ENCODE data around the gene HTR4.

The HTR4 gene

GRCh38 chr5:148635321-148636083 lies 18.8 kb downstream of the HTR4 start:
- Mint-ChIP-seq H3K4me1 (peaks cover 4% of the 10 kb centered on the region), H3K4me3 (no peak overlapping the region), H3K9me3 (no peaks in the 10 kb centered on the region), H3K36me3 (no peaks in the 10 kb centered on the region), H3K27ac (no peak overlapping the region), H3K27me3 (peaks cover 18% of the 10 kb centered on the region)

- no peaks in the 10 kb centered on the region for H3K36me3 Mint-ChIP-seq
- no peaks in the 10 kb centered on the region for H3K9me3 Mint-ChIP-seq
- H3K27ac Mint-ChIP-seq: no peak overlapping the region
- no peak overlapping the region for H3K4me3 Mint-ChIP-seq
- peaks cover 12% of the 10 kb centered on the region for H3K27me3 Mint-ChIP-seq
- peaks cover 4% of the 10 kb centered on the region for H3K4me1 Mint-ChIP-seq
Measured at GRCh38 chr5:148633067-148633377, 21.3 kb downstream of the HTR4 start.

GRCh38 chr5:148632255-148633066 lies 21.9 kb downstream of the HTR4 start:
- H3K27me3 Mint-ChIP-seq: peaks cover 10% of the 10 kb centered on the region
- H3K27ac Mint-ChIP-seq: peak overlapping the region; percentile 2
- peaks cover 4% of the 10 kb centered on the region for H3K4me1 Mint-ChIP-seq
- H3K4me3 Mint-ChIP-seq: no peak overlapping the region
- H3K36me3 Mint-ChIP-seq: no peaks in the 10 kb centered on the region
- no peaks in the 10 kb centered on the region for H3K9me3 Mint-ChIP-seq

GRCh38 chr5:148626986-148627385 lies 27.3 kb downstream of the HTR4 start:
- no peaks in the 10 kb centered on the region for H3K36me3 Mint-ChIP-seq
- peak overlapping the region; percentile 47 for H3K27ac Mint-ChIP-seq
- no peaks in the 10 kb centered on the region for H3K9me3 Mint-ChIP-seq
- H3K4me3 Mint-ChIP-seq: no peak overlapping the region
- H3K27me3 Mint-ChIP-seq: peaks cover 19% of the 10 kb centered on the region
- no peaks in the 10 kb centered on the region for H3K4me1 Mint-ChIP-seq

- H3K36me3 Mint-ChIP-seq: no peaks in the 10 kb centered on the region
- H3K4me3 Mint-ChIP-seq: no peak overlapping the region
- H3K9me3 Mint-ChIP-seq: no peaks in the 10 kb centered on the region
- peaks cover 18% of the 10 kb centered on the region for H3K27me3 Mint-ChIP-seq
- H3K27ac Mint-ChIP-seq: no peak overlapping the region
- H3K4me1 Mint-ChIP-seq: no peaks in the 10 kb centered on the region
Measured at GRCh38 chr5:148626081-148626613, 28.2 kb downstream of the HTR4 start.

- Mint-ChIP-seq H3K9me3 (no peaks in the 10 kb centered on the region), H3K4me1 (peaks cover 6% of the 10 kb centered on the region), H3K36me3 (no peaks in the 10 kb centered on the region), H3K27me3 (peaks cover 15% of the 10 kb centered on the region), H3K4me3 (no peak overlapping the region), H3K27ac (no peak overlapping the region)
Measured at GRCh38 chr5:148625250-148625649, 29.1 kb downstream of the HTR4 start.

GRCh38 chr5:148623741-148624140 lies 30.6 kb downstream of the HTR4 start:
- Mint-ChIP-seq H3K4me1 (peaks cover 16% of the 10 kb centered on the region), H3K27me3 (peaks cover 17% of the 10 kb centered on the region), H3K4me3 (no peak overlapping the region), H3K36me3 (no peaks in the 10 kb centered on the region), H3K9me3 (no peaks in the 10 kb centered on the region), H3K27ac (no peak overlapping the region)

- peaks cover 17% of the 10 kb centered on the region for H3K27me3 Mint-ChIP-seq
- peaks cover 16% of the 10 kb centered on the region for H3K4me1 Mint-ChIP-seq
- H3K36me3 Mint-ChIP-seq: no peaks in the 10 kb centered on the region
- no peak overlapping the region for H3K27ac Mint-ChIP-seq
- H3K9me3 Mint-ChIP-seq: no peaks in the 10 kb centered on the region
- H3K4me3 Mint-ChIP-seq: no peak overlapping the region
Measured at GRCh38 chr5:148623101-148623500, 31.2 kb downstream of the HTR4 start.

- Mint-ChIP-seq H3K4me3 (no peak overlapping the region), H3K27ac (no peak overlapping the region), H3K27me3 (peaks cover 12% of the 10 kb centered on the region)
Measured at GRCh38 chr5:148620696-148621095, 33.6 kb downstream of the HTR4 start.

GRCh38 chr5:148620091-148620490 lies 34.2 kb downstream of the HTR4 start:
- no peaks in the 10 kb centered on the region for H3K36me3 Mint-ChIP-seq
- no peaks in the 10 kb centered on the region for H3K9me3 Mint-ChIP-seq
- H3K4me3 Mint-ChIP-seq: no peak overlapping the region
- peaks cover 16% of the 10 kb centered on the region for H3K4me1 Mint-ChIP-seq
- peak overlapping the region; percentile 2 for H3K27ac Mint-ChIP-seq
- H3K27me3 Mint-ChIP-seq: peaks cover 12% of the 10 kb centered on the region

More at GRCh38 chr5:148620696-148621095, 33.6 kb downstream of the HTR4 start:
- no peaks in the 10 kb centered on the region for H3K36me3 Mint-ChIP-seq
- peaks cover 16% of the 10 kb centered on the region for H3K4me1 Mint-ChIP-seq
- H3K9me3 Mint-ChIP-seq: no peaks in the 10 kb centered on the region

- H3K27ac Mint-ChIP-seq: no peak overlapping the region
- no peak overlapping the region for H3K4me3 Mint-ChIP-seq
- peaks cover 16% of the 10 kb centered on the region for H3K4me1 Mint-ChIP-seq
- no peaks in the 10 kb centered on the region for H3K9me3 Mint-ChIP-seq
- peaks cover 8% of the 10 kb centered on the region for H3K27me3 Mint-ChIP-seq
- no peaks in the 10 kb centered on the region for H3K36me3 Mint-ChIP-seq
Measured at GRCh38 chr5:148619484-148619883, 34.8 kb downstream of the HTR4 start.

- Mint-ChIP-seq H3K4me3 (no peak overlapping the region), H3K27me3 (peaks cover 4% of the 10 kb centered on the region)
Measured at GRCh38 chr5:148615644-148616275, 38.6 kb downstream of the HTR4 start.

GRCh38 chr5:148607406-148607805 lies 46.9 kb downstream of the HTR4 start:
- H3K36me3 Mint-ChIP-seq: no peaks in the 10 kb centered on the region
- no peak overlapping the region for H3K4me3 Mint-ChIP-seq
- H3K4me1 Mint-ChIP-seq: no peaks in the 10 kb centered on the region
- no peaks in the 10 kb centered on the region for H3K9me3 Mint-ChIP-seq
- H3K27ac Mint-ChIP-seq: no peak overlapping the region
- H3K27me3 Mint-ChIP-seq: peaks cover 3% of the 10 kb centered on the region

More at GRCh38 chr5:148615644-148616275, 38.6 kb downstream of the HTR4 start:
- Mint-ChIP-seq H3K36me3 (no peaks in the 10 kb centered on the region), H3K9me3 (no peaks in the 10 kb centered on the region), H3K4me1 (peaks cover 13% of the 10 kb centered on the region), H3K27ac (no peak overlapping the region)

- Mint-ChIP-seq H3K27ac (no peak overlapping the region), H3K9me3 (no peaks in the 10 kb centered on the region), H3K36me3 (no peaks in the 10 kb centered on the region), H3K4me3 (no peak overlapping the region), H3K4me1 (no peaks in the 10 kb centered on the region), H3K27me3 (peaks cover 3% of the 10 kb centered on the region)
Measured at GRCh38 chr5:148606296-148606695, 48.0 kb downstream of the HTR4 start.

- Mint-ChIP-seq H3K27me3 (peaks cover 10% of the 10 kb centered on the region), H3K4me1 (no peaks in the 10 kb centered on the region), H3K4me3 (no peak overlapping the region), H3K27ac (no peak overlapping the region), H3K36me3 (peaks cover 1% of the 10 kb centered on the region), H3K9me3 (peaks cover 6% of the 10 kb centered on the region)
Measured at GRCh38 chr5:148599187-148599586, 55.1 kb downstream of the HTR4 start.

GRCh38 chr5:148595697-148596096 lies 58.6 kb downstream of the HTR4 start:
- peaks cover 1% of the 10 kb centered on the region for H3K36me3 Mint-ChIP-seq
- H3K27ac Mint-ChIP-seq: no peak overlapping the region
- no peak overlapping the region for H3K4me3 Mint-ChIP-seq
- H3K9me3 Mint-ChIP-seq: peaks cover 6% of the 10 kb centered on the region
- H3K27me3 Mint-ChIP-seq: peaks cover 13% of the 10 kb centered on the region
- no peaks in the 10 kb centered on the region for H3K4me1 Mint-ChIP-seq

All from activated naive CD4-positive, alpha-beta T cell treated with anti-CD3 and anti-CD28 coated beads, Interleukin-2, amount 50 U/mL, for 24 hours (primary cell).